Spleen (tissue), 7 donors: ENCODE results near the gene IL1B.

ENCODE experiments used
- CTCF ChIP-seq, 11 experiments: fragments of 200-600 bp in 7 of 11; fragments of 450-650 bp in 4 of 11; sonication (generic) in 4 of 11; IDR thresholded peaks in 8 of 11; conservative IDR thresholded peaks in 3 of 11; 1 replicate in 7 of 11; 2 replicates in 4 of 11; pipeline versions ENCODE4 v1.4.0 to v1.8.0; 2016 to 2021; ENCODE audit warnings: antibody characterized with exemption in 11 of 11, inconsistent platforms in 4 of 11, mild to moderate bottlenecking in 1 of 11
- POLR2A ChIP-seq, 3 donors: fragments of 450-650 bp; IDR thresholded peaks; one replicate each; pipeline ENCODE4 v1.5.1; 2017; ENCODE audit warnings: antibody characterized with exemption in 3 of 3, mild to moderate bottlenecking in 1 of 3
- POLR2AphosphoS5 ChIP-seq, 3 donors: sonication (generic); formaldehyde crosslinking; IDR thresholded peaks; one replicate each; pipeline ENCODE4 v1.5.1; 2017; ENCODE audit warnings: antibody characterized with exemption in 3 of 3
- donor health status: DM: no; HTN: no; CAD: no; lungs with moderate emphysema.
- donor health status: DM: no; HTN: no; CAD: no.
- donor health status: DM: no; HTN: no; CAD: no.

GRCh38 chr2:112784199-112785189, 52.1 kb downstream of the IL1B start, which contains the start of gene IL1A:
- TF ChIP-seq CTCF (IDR thresholded peaks at IDR 0.05 in 8 of 11, conservative IDR thresholded peaks at IDR 0.05 in 3 of 11) (no peak), POLR2AphosphoS5 (IDR thresholded peaks at IDR 0.05) (no peak), POLR2A (IDR thresholded peaks at IDR 0.05) (no peak)
